Endothelial cell (in vitro differentiated cells): ENCODE measurements around the gene DLL1. TPM values are rescaled to one million over a fixed set of nuclear protein-coding genes. Genes with fewer than 3 reads are reported as not detected.
"Not testable (repeated sequence)": the region's sequence is repeated elsewhere in the genome, so short reads cannot be mapped to it uniquely, and the experiment has no call there.

ENCODE experiments used
- DNase-seq: peaks from one replicate; pipeline ENCODE4 v3.0.0; 2021; ENCODE audit warnings: low spot score
- H3K27ac Mint-ChIP-seq: one replicate; pipeline ENCODE4 v1.8.0; 2021; ENCODE audit warnings: mixed read lengths, inconsistent platforms; ENCODE audit not compliant: unreplicated experiment
- H3K27me3 Mint-ChIP-seq: one replicate; pipeline ENCODE4 v1.8.0; 2021; ENCODE audit warnings: mild to moderate bottlenecking, moderate library complexity, mixed read lengths, inconsistent platforms; ENCODE audit not compliant: unreplicated experiment
- H3K36me3 Mint-ChIP-seq: one replicate; pipeline ENCODE4 v1.8.0; 2021; ENCODE audit warnings: mild to moderate bottlenecking, low read depth, mixed read lengths, inconsistent platforms; ENCODE audit not compliant: unreplicated experiment
- H3K4me1 Mint-ChIP-seq: one replicate; pipeline ENCODE4 v1.8.0; 2021; ENCODE audit warnings: mild to moderate bottlenecking, mixed read lengths, inconsistent platforms; ENCODE audit not compliant: unreplicated experiment
- H3K4me3 Mint-ChIP-seq: one replicate; pipeline ENCODE4 v1.8.0; 2021; ENCODE audit warnings: mild to moderate bottlenecking, mixed read lengths, inconsistent platforms; ENCODE audit not compliant: unreplicated experiment
- H3K9me3 Mint-ChIP-seq: one replicate; pipeline ENCODE4 v1.8.0; 2021; ENCODE audit warnings: mixed read lengths, inconsistent platforms; ENCODE audit not compliant: unreplicated experiment
- total RNA-seq: library from RNA; stranded (reverse); fragmentation: NEBNext Ultra II Directional; extraction: Animal tissue kit (Norgen Biotek cat#: 25700); gene quantifications from one replicate; pipeline ENCODE4 v1.2.1, GENCODE V29; 2021; ENCODE audit not compliant: unreplicated experiment
- TF ChIP-seq, protein P1 (sequence below): fragments of 200-600 bp; sonication (generic); IDR thresholded peaks from one replicate; pipeline ENCODE4 v1.5.0; 2021; ENCODE audit warnings: antibody characterized with exemption; ENCODE audit not compliant: unreplicated experiment

DLL1 gene
- total RNA-seq, 1 donor from 2014 or later, result 59.5 TPM

DNA sequence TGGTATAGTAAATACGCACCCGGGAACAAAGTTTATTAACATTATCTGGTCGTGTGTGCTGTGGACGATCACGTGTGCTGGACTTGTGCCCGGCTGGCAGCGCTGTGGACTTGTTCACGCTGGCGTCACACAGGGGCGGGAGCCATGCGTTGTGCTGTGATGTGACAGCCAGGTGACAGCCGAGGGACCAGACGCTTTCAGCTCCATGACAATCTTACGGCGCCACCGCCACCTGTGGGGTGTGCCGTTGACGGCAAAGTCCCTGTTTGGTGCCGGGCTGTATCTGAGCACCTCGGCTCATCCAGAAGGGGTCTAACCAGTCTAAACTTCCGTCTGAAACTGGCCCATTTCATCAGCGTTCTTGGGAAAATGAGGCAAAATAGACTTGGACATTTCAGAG is 25.2 kb downstream of the DLL1 start:
- Mint-ChIP-seq H3K27me3 (peaks cover 3% of the 10 kb centered on the region), H3K36me3 (no peaks in the 10 kb centered on the region), H3K4me3 (no peak overlapping the region), H3K27ac (peak overlapping the region; percentile 85), H3K9me3 (no peaks in the 10 kb centered on the region), H3K4me1 (peaks cover 23% of the 10 kb centered on the region)
- TF ChIP-seq, protein P1, sequence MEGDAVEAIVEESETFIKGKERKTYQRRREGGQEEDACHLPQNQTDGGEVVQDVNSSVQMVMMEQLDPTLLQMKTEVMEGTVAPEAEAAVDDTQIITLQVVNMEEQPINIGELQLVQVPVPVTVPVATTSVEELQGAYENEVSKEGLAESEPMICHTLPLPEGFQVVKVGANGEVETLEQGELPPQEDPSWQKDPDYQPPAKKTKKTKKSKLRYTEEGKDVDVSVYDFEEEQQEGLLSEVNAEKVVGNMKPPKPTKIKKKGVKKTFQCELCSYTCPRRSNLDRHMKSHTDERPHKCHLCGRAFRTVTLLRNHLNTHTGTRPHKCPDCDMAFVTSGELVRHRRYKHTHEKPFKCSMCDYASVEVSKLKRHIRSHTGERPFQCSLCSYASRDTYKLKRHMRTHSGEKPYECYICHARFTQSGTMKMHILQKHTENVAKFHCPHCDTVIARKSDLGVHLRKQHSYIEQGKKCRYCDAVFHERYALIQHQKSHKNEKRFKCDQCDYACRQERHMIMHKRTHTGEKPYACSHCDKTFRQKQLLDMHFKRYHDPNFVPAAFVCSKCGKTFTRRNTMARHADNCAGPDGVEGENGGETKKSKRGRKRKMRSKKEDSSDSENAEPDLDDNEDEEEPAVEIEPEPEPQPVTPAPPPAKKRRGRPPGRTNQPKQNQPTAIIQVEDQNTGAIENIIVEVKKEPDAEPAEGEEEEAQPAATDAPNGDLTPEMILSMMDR, result no peak
- DNase-seq, result no peak

DNA sequence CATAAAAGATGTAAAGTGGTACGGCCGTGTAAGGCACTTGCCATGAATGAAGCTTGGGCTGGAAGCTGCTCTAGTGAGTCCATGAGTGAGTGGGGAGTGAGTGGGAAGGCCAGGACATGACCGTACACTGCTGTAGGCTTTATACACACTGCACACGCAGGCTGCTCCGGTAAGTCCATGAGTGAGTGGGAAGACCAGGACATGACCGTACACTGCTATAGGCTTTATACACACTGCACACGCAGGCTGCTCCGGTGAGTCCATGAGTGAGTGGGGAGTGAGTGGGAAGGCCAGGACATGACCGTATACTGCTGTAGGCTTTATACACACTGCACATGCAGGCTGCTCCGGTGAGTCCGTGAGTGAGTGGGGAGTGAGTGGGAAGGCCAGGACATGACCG is 26.2 kb downstream of the DLL1 start:
- not testable (repeated sequence) for H3K9me3 Mint-ChIP-seq, H3K4me3 Mint-ChIP-seq, H3K27ac Mint-ChIP-seq, H3K36me3 Mint-ChIP-seq, DNase-seq, H3K27me3 Mint-ChIP-seq
- peaks cover 23% of the 10 kb centered on the region for H3K4me1 Mint-ChIP-seq

- H3K27me3 Mint-ChIP-seq, result peaks cover 6% of the 10 kb centered on the region
- no peak for DNase-seq
- no peaks in the 10 kb centered on the region for H3K9me3 Mint-ChIP-seq
- no peaks in the 10 kb centered on the region for H3K36me3 Mint-ChIP-seq
- H3K4me3 Mint-ChIP-seq, result no peak overlapping the region
- H3K27ac Mint-ChIP-seq, result no peak overlapping the region
- peaks cover 20% of the 10 kb centered on the region for H3K4me1 Mint-ChIP-seq
- TF ChIP-seq, protein P1, result no peak
Measured at GRCh38 chr6:170264086-170264485, 26.8 kb downstream of the DLL1 start.

GRCh38 chr6:170263410-170263809 is 27.5 kb downstream of the DLL1 start:
- no peaks in the 10 kb centered on the region for H3K9me3 Mint-ChIP-seq
- H3K27me3 Mint-ChIP-seq, result peaks cover 6% of the 10 kb centered on the region
- no peaks in the 10 kb centered on the region for H3K36me3 Mint-ChIP-seq
- peaks cover 20% of the 10 kb centered on the region for H3K4me1 Mint-ChIP-seq
- TF ChIP-seq, protein P1, result no peak
- DNase-seq, result no peak
- H3K4me3 Mint-ChIP-seq, result no peak overlapping the region
- H3K27ac Mint-ChIP-seq, result no peak overlapping the region

GRCh38 chr6:170262489-170263088 is 28.3 kb downstream of the DLL1 start:
- TF ChIP-seq, protein P1, result no peak
- H3K4me1 Mint-ChIP-seq, result peaks cover 15% of the 10 kb centered on the region

More at GRCh38 chr6:170262489-170263088, 28.3 kb downstream of the DLL1 start:
- peaks cover 6% of the 10 kb centered on the region for H3K27me3 Mint-ChIP-seq
- H3K36me3 Mint-ChIP-seq, result no peaks in the 10 kb centered on the region
- no peaks in the 10 kb centered on the region for H3K9me3 Mint-ChIP-seq
- H3K27ac Mint-ChIP-seq, result no peak overlapping the region
- DNase-seq, result no peak
- no peak overlapping the region for H3K4me3 Mint-ChIP-seq
